Brain microvascular endothelial cell (primary cell): ENCODE data around the gene IPO9.
A peak's percentile ranks its signal among the peaks of the same experiment; 100 is the strongest.
"Not testable (repeated sequence)": the region's sequence is repeated elsewhere in the genome, so short reads cannot be mapped to it uniquely, and the experiment has no call there.

ENCODE experiments used
- DNase-seq: peaks from one replicate; pipeline ENCODE4 v3.0.0-alpha.2; 2020
- H3K27ac ChIP-seq: fragments of 250-450 bp; sonication (Bioruptor Pico); 2 replicates; pipeline ENCODE4 v1.5.1; 2020; ENCODE audit warnings: mild to moderate bottlenecking, moderate library complexity
- H3K27me3 ChIP-seq: fragments of 250-450 bp; sonication (Bioruptor Pico); replicated peaks from 2 replicates; pipeline ENCODE4 v1.5.1; 2020; ENCODE audit warnings: mild to moderate bottlenecking
- H3K36me3 ChIP-seq: fragments of 250-450 bp; sonication (Bioruptor Pico); replicated peaks from 2 replicates; pipeline ENCODE4 v1.5.1; 2020; ENCODE audit warnings: mild to moderate bottlenecking
- H3K4me3 ChIP-seq: 2 replicates; pipeline ENCODE4 v1.5.1; 2011; ENCODE audit warnings: low read depth, mild to moderate bottlenecking, control low read depth, low read length, moderate library complexity
- CTCF ChIP-seq: IDR thresholded peaks from 2 replicates; pipeline ENCODE4 v1.5.1; 2011; ENCODE audit warnings: low read depth, mild to moderate bottlenecking, moderate library complexity, low read length, control low read depth, inconsistent platforms; ENCODE audit errors: missing control alignments
- in situ Hi-C: cut with HindIII; loops from 2 replicates; pipeline ENCODE4 v1.10.0; 2017; ENCODE audit warnings: low sequenced_read_pairs, low pct_ligation_motif_present

IPO9 gene

GRCh38 chr1:201850053-201850397 is 21.1 kb downstream of the IPO9 start:
- Histone ChIP-seq H3K27me3 (no peaks in the 10 kb centered on the region), H3K4me3 (no peak overlapping the region), H3K36me3 (peaks cover 30% of the 10 kb centered on the region), H3K27ac (peak overlapping the region; percentile 57)
- peak; percentile 81 for DNase-seq
- in situ Hi-C loops, result no loop called here
- TF ChIP-seq CTCF, result no peak

- H3K36me3 ChIP-seq, result peaks cover 44% of the 10 kb centered on the region
Measured at GRCh38 chr1:201851949-201852348, 23.0 kb downstream of the IPO9 start.

GRCh38 chr1:201856722-201857121 is 27.8 kb downstream of the IPO9 start:
- H3K27ac ChIP-seq, H3K4me3 ChIP-seq, in situ Hi-C loops, DNase-seq, H3K27me3 ChIP-seq: not testable (repeated sequence)
- peaks cover 73% of the 10 kb centered on the region for H3K36me3 ChIP-seq

More at GRCh38 chr1:201851949-201852348, 23.0 kb downstream of the IPO9 start:
- H3K27ac ChIP-seq, result no peak overlapping the region
- in situ Hi-C loops, result no loop called here
- H3K27me3 ChIP-seq, result no peaks in the 10 kb centered on the region
- TF ChIP-seq CTCF, result no peak
- no peak overlapping the region for H3K4me3 ChIP-seq
- DNase-seq, result no peak

GRCh38 chr1:201859424-201859823 is 30.5 kb downstream of the IPO9 start:
- TF ChIP-seq CTCF, result no peak
- no peak for DNase-seq
- Histone ChIP-seq H3K4me3 (no peak overlapping the region), H3K27ac (no peak overlapping the region), H3K27me3 (no peaks in the 10 kb centered on the region), H3K36me3 (peaks cover 59% of the 10 kb centered on the region)
- in situ Hi-C loops, result no loop called here

GRCh38 chr1:201861448-201861847 is 32.5 kb downstream of the IPO9 start:
- peaks cover 52% of the 10 kb centered on the region for H3K36me3 ChIP-seq
- no peak overlapping the region for H3K4me3 ChIP-seq
- in situ Hi-C loops, result no loop called here
- H3K27ac ChIP-seq, result no peak overlapping the region
- no peaks in the 10 kb centered on the region for H3K27me3 ChIP-seq
- no peak for TF ChIP-seq CTCF
- no peak for DNase-seq

GRCh38 chr1:201870397-201870796 is 41.4 kb downstream of the IPO9 start:
- no peak overlapping the region for H3K4me3 ChIP-seq
- no peak for DNase-seq
- peaks cover 71% of the 10 kb centered on the region for H3K36me3 ChIP-seq
- no peaks in the 10 kb centered on the region for H3K27me3 ChIP-seq
- in situ Hi-C loops, result no loop called here
- no peak for TF ChIP-seq CTCF
- no peak overlapping the region for H3K27ac ChIP-seq
